Activated CD8-positive, alpha-beta memory T cell treated with anti-CD3 and anti-CD28 coated beads, Interleukin-2, amount 50 U/mL, for 4 hours (primary cell): ENCODE results near the gene CEP164.
"Not testable (repeated sequence)": the region's sequence is repeated elsewhere in the genome, so short reads cannot be mapped to it uniquely, and the experiment has no call there.

Source experiments
- DNase-seq: peaks from one replicate; pipeline ENCODE4 v3.0.0-alpha.2; 2020

The CEP164 gene

GRCh38 chr11:117399100-117399840 is 71.6 kb downstream of the CEP164 start:
- not testable (repeated sequence) for DNase-seq

- not testable (repeated sequence) for DNase-seq
These were observed 78.2 kb downstream of the CEP164 start for GRCh38 chr11:117405898-117406297.

DNA sequence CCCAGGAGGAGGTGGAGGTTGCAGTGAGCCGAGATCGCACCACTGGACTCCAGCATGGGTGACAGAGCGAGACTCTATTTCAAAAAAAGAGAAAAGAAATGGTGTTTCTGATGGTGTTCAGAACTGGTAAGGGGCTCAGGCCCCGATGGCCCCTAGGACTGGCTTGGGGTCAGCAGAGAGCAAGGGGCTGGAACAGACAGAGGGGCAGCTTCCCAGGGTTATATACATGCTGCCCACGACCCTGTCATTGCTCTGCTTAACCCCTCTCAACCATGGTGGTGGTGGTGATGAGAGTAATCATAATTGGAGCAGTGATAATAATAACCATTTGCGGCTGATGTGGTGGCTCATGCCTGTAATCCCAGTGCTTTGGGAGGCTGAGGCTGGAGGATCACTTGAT is 79.4 kb downstream of the CEP164 start:
- no peak for DNase-seq

DNA sequence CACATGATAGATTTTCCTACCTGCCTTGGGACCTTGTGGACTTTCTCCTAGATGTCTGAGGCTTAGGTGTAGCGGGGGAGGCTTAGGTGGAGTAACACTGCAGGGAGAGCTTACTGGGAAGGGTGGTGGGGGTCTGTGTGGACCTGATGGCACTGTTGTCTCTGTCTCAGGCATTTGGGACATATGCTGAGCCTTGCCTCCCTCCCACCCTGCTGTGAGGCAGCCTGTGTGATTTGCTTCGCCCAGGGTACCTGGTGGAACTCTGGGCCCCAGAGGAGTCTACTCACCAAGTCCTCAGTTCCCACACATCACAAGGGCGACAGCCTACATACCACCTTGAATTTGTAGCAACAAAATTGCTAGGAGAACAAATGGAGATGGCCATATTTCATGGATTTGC is 80.7 kb downstream of the CEP164 start:
- DNase-seq, result no peak

GRCh38 chr11:117409511-117409910 is 81.9 kb downstream of the CEP164 start:
- DNase-seq, result no peak

DNA sequence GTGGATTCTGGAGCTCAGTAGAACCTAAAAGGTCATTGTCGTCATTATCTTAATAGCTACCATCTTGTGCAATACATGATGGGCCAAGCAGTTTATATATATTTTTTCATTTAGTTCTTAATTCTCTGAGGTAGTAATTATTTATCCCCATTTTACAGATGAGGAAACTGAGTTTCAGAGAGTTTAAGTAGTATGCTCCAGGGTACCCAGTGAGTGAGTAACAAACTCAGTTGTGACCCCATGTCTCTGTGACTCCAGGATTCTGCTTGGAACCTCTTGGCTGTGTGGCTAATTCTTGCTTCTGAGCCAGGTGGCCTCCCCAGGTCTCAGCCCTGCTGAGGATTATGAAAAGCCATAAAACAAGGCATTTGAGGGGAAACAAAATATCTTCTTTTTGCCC is 82.6 kb downstream of the CEP164 start:
- no peak for DNase-seq

GRCh38 chr11:117410861-117411710 is 83.4 kb downstream of the CEP164 start:
- no peak for DNase-seq

DNA sequence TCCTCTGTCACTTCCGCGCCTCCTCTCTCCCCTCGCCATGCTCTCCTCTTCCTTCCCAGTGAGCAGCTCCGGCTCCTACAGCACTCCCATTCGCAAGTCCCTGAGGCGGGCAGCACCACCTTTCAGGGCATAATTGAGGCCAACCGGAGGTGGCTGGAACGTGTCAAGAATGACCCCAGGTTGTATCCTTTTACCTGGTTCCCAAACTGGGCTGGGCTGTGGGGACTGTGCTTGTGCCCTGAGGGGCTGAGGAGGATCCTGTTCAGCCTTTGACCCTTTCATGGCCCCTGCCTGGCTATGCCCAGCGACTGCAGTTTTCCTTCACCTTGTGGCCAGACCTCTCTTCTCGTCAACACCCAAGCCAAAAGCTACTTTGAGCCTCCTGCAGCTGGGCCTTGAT is 84.1 kb downstream of the CEP164 start:
- DNase-seq, result no peak

- DNase-seq, result no peak
These were observed 84.5 kb downstream of the CEP164 start for GRCh38 chr11:117412176-117412575.

- DNase-seq, result no peak
These were observed 85.1 kb downstream of the CEP164 start for GRCh38 chr11:117412653-117413275.

DNA sequence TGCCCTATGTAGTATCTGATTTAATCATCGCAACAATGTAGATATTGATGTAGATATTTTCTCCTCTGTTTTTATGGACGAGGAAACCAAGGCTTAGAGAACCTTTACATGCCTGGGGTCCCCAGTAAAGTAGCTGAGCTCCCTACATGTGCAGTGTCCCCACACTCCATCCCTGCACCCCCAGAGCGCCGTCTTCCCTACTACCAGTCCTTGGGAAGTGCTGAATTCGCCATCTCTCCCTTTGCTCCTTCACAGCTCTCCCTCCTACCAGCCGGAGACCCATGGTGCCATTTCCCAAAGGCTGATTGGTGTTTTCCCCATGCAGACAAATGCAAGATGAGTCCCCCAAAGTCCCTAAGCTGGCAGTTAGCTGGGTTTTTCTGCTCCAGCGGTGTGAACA is 86.0 kb downstream of the CEP164 start:
- DNase-seq, result no peak

GRCh38 chr11:117414724-117415123 is 87.1 kb downstream of the CEP164 start:
- no peak for DNase-seq

GRCh38 chr11:117415358-117415896 is 87.8 kb downstream of the CEP164 start:
- DNase-seq, result no peak

- no peak for DNase-seq
These were observed 89.7 kb downstream of the CEP164 start for GRCh38 chr11:117417342-117417741.

- DNase-seq, result no peak
These were observed 90.2 kb downstream of the CEP164 start for GRCh38 chr11:117417856-117418255.

DNA sequence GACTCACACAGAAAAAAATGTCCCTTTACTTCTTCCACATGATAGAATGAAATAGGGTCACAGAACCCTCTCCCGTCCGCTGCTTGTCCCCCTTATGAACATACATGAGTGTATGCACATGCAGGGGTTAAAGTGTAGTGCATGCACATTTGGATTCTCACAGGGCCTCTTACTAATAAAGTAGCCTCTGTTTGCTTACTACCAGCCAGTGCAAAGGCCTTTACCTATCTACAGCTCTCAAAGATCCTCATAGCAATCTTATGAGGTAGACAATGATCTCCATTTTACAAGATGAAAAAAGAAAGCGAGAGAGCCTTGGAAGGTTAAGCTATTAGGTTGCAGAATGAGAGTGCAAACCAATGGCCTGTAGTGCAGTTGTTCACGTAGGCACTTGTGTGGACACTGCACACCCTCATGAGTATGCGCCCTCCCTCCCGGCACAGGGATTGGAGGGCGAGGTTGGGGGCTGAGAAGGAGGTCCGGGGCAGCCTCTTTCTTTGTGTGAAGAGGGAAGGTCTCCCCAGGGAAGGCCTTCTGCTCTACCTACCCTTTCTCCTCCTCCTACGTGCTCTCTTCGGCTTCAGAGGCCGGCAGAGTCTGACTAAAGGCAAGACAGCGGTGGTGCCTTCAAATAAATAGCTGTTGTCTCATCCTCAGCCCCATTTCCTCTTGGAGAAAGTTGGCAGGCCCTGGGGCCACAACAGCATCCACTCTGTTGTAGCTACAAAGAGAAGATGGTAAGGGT is 91.3 kb downstream of the CEP164 start:
- DNase-seq, result no peak

DNA sequence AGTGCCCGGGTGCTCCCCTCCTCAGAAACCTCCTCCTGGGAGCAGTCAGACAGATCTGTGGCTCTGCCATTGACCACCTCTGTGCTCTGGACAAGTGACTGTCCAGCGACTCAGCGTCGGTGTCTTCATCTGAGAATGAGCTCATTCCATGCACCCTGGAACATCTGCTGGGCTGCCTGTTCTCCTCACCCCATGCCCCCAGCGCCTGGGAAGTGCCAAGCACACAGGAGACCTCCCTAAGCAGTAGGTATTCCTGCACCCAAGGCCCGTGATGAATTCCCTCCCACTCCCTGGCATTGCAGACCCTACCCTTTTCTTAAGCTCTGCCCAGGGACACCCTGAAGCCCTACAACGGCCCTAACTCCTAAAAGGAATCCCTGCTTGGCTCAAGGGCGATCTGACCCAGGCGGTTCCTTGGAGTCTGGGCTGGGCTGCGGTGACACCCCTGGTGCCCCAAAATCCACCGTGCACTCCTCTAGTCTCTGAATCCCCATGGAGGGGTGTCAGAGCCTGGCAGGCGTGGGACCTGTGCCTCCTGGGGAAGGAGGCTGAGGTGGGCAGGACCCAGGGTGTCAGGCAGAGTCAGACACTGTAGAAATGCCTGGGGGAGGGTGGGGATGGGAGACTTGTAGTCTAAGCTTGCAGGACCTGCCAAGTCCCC is 92.0 kb downstream of the CEP164 start:
- no peak for DNase-seq

GRCh38 chr11:117420143-117420485 is 92.5 kb downstream of the CEP164 start:
- DNase-seq, result no peak

- DNase-seq, result no peak
These were observed 92.9 kb downstream of the CEP164 start for GRCh38 chr11:117420598-117420997.

DNA sequence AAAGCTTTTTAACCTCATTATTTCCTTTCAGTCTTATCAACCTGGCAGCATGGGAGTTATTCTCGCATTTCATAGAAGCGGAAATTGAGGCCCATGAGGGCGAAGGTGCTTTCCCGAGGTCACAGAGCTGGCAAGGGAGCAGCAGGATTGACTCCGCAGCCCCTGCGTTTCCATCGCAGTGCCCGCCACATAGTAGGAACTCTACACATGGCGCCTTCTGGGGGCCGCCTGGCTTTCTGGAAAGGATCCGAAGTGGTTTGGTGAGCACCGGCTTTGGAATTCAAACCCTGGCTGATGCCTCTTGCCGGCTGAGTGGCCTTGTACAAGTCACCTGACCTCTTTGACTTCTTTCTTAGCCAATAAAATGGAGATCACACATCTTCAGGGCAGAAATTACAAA is 93.4 kb downstream of the CEP164 start:
- no peak for DNase-seq

DNA sequence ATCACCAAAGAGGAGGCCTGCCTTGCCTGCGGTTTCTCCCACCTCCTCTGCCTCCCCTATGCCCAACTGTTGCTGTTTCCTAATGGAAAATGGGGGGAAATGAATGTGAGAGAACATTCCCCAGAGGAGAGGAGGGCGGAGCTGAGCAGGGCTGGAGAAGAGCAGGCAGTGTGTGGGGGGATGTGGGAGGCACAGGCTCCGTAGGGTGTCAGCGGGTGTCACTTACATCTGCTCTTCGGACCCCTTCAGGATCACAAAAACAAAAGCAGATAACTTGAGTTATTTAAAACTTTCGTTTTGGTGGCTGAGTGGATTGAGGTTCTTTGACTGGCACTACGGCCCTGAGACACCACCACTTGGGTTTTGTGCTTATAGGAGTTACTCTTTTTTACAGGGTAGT is 93.8 kb downstream of the CEP164 start:
- no peak for DNase-seq

DNA sequence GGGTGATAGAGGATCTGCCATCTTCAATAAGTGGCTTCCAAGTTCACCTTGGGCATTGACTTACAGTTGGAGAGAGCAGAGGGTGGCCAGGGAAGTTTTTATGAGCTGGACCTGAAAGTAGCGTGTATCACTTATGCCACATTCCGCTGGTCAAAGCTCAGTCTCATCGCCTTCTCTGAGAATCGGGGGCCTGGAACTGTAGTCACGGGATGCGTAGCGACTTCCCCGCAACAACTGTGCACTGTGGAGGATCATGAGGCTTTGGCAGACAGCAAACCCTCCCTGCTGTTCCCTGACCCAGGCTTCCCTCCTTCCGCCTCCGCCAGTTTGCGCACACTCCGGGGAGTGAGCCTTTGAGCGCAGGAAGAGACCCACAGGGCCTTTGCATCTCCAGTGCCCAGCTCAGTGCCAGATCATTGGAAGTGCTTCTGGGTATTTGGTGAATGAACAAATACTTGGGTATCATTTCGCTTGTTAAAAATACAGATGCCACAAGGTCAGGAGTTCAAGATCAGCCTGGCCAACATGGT is 95.5 kb downstream of the CEP164 start:
- no peak for DNase-seq
